Fibroblast of lung (primary cell): Measurements from ENCODE around the gene SCD5. TPM values are rescaled to one million over a fixed set of nuclear protein-coding genes. Genes with fewer than 3 reads are reported as not detected.
"Not testable (repeated sequence)": the region's sequence is repeated elsewhere in the genome, so short reads cannot be mapped to it uniquely, and the experiment has no call there.

ENCODE experiments used
- DNase-seq, 2 donors: peaks; one replicate each; pipeline versions ENCODE4 v3.0.0 to v3.0.0-alpha.2; 2010; ENCODE audit warnings: low read depth in 2 of 2
- H2AFZ ChIP-seq: 2 replicates; pipeline ENCODE4 v1.5.1; 2012; ENCODE audit warnings: low read length, control low read depth, inconsistent platforms
- H3K27ac ChIP-seq: 2 replicates; pipeline ENCODE4 v1.5.1; 2011; ENCODE audit warnings: low read length, control low read depth; ENCODE audit not compliant: insufficient read depth
- H3K27me3 ChIP-seq: 2 replicates; pipeline ENCODE4 v1.5.1; 2011; ENCODE audit warnings: mild to moderate bottlenecking, low read length; ENCODE audit not compliant: control insufficient read depth, insufficient read depth
- H3K36me3 ChIP-seq: 2 replicates; pipeline ENCODE4 v1.5.1; 2011; ENCODE audit warnings: low read length; ENCODE audit not compliant: control insufficient read depth, insufficient read depth
- H3K4me1 ChIP-seq: 2 replicates; pipeline ENCODE4 v1.5.1; 2011; ENCODE audit warnings: low read length; ENCODE audit not compliant: control insufficient read depth, insufficient read depth; ENCODE audit errors: extremely low read depth
- H3K4me2 ChIP-seq: 2 replicates; pipeline ENCODE4 v1.5.1; 2011; ENCODE audit warnings: low read length, control low read depth; ENCODE audit not compliant: insufficient read depth; ENCODE audit errors: extremely low read depth
- H3K4me3 ChIP-seq, 4 experiments: fragments of 200-600 bp in 1 of 4; sonication (generic) in 1 of 4; replicated peaks in 1 of 4; 2 replicates each; pipeline ENCODE4 v1.5.1; 2011 to 2016; ENCODE audit warnings: low read length in 4 of 4, low read depth in 3 of 4, mild to moderate bottlenecking in 3 of 4, control low read depth in 2 of 4, inconsistent platforms in 1 of 4, mixed read lengths in 1 of 4; ENCODE audit not compliant: insufficient read depth in 1 of 4; ENCODE audit errors: control extremely low read depth in 1 of 4
- H3K79me2 ChIP-seq: 2 replicates; pipeline ENCODE4 v1.5.1; 2012; ENCODE audit warnings: mild to moderate bottlenecking, low read length, inconsistent platforms; ENCODE audit not compliant: control insufficient read depth, insufficient read depth
- H3K9ac ChIP-seq: 2 replicates; pipeline ENCODE4 v1.5.1; 2011; ENCODE audit warnings: mild to moderate bottlenecking, low read length, control low read depth; ENCODE audit not compliant: insufficient read depth
- H3K9me3 ChIP-seq: 2 replicates; pipeline ENCODE4 v1.5.1; 2012; ENCODE audit warnings: low read depth, low read length; ENCODE audit not compliant: control insufficient read depth, insufficient read depth
- H4K20me1 ChIP-seq: 2 replicates; pipeline ENCODE4 v1.5.1; 2011; ENCODE audit warnings: low read length; ENCODE audit not compliant: control insufficient read depth, insufficient read depth; ENCODE audit errors: extremely low read depth
- CTCF ChIP-seq, 2 donors: IDR thresholded peaks in 1 of 2; conservative IDR thresholded peaks in 1 of 2; 1 replicate in 1 of 2; 2 replicates in 1 of 2; pipeline ENCODE4 v1.5.1; 2011 to 2012; ENCODE audit warnings: low read length in 2 of 2, control low read depth in 1 of 2, inconsistent platforms in 1 of 2, low read depth in 1 of 2, mild to moderate bottlenecking in 1 of 2
- EZH2 ChIP-seq: IDR thresholded peaks from 2 replicates; pipeline ENCODE4 v1.5.1; 2012; ENCODE audit warnings: low read length, control low read depth, mild to moderate bottlenecking; ENCODE audit errors: missing control alignments
- polyA plus RNA-seq, 2 donors: library from polyadenylated mRNA; depleted of rRNA in 1 of 2; stranded (reverse) in 1 of 2; unstranded in 1 of 2; fragments of >200 nt; gene quantifications; 2 replicates each; pipeline ENCODE4 v1.2.1, GENCODE V29; 2011 to 2012; ENCODE audit warnings: missing spikeins in 1 of 2
- total RNA-seq: library from RNA; depleted of rRNA; stranded (reverse); fragments of >200 nt; gene quantifications from 2 replicates; pipeline ENCODE4 v1.2.1, GENCODE V29; 2014

Gene SCD5
- total and polyA plus RNA-seq, 2 donors (not counting 1 experiment from before 2014, with no cell fraction given), result 4.9 to 11.4 TPM

- Histone ChIP-seq H4K20me1 (no peaks in the 10 kb centered on the region), H3K9me3 (no peaks in the 10 kb centered on the region), H3K27ac (no peak overlapping the region), H3K4me3 (no peak overlapping the region), H3K36me3 (peaks cover 23% of the 10 kb centered on the region), H2AFZ (no peak overlapping the region), H3K4me2 (no peak overlapping the region), H3K27me3 (no peaks in the 10 kb centered on the region), H3K9ac (no peak overlapping the region), H3K79me2 (no peaks in the 10 kb centered on the region), H3K4me1 (no peaks in the 10 kb centered on the region)
- TF ChIP-seq CTCF (conservative IDR thresholded peaks at IDR 0.05 in 1 of 2, IDR thresholded peaks at IDR 0.05 in 1 of 2; ENCODE audit: low read depth in 1 of 2, low read length in 2 of 2) (no peak), EZH2 (no peak)
- peak in 1 of 2 donors; percentile 67 for DNase-seq
These were observed 24.5 kb upstream of the SCD5 start for GRCh38 chr4:82823062-82823461.

- Histone ChIP-seq H3K9ac (no peak overlapping the region), H3K79me2 (no peaks in the 10 kb centered on the region), H3K36me3 (peaks cover 20% of the 10 kb centered on the region), H3K9me3 (no peaks in the 10 kb centered on the region), H4K20me1 (no peaks in the 10 kb centered on the region), H3K4me1 (no peaks in the 10 kb centered on the region), H3K27me3 (no peaks in the 10 kb centered on the region), H3K4me3 (no peak overlapping the region), H3K4me2 (no peak overlapping the region), H3K27ac (no peak overlapping the region), H2AFZ (no peak overlapping the region)
- TF ChIP-seq EZH2, result no peak
- no peak for TF ChIP-seq CTCF (conservative IDR thresholded peaks at IDR 0.05 in 1 of 2, IDR thresholded peaks at IDR 0.05 in 1 of 2; ENCODE audit: low read depth in 1 of 2, low read length in 2 of 2)
- no peak for DNase-seq
These were observed 22.1 kb upstream of the SCD5 start for GRCh38 chr4:82820689-82821088.

- Histone ChIP-seq H3K27ac (no peak overlapping the region), H3K9ac (no peak overlapping the region), H3K4me2 (no peak overlapping the region), H3K79me2 (no peaks in the 10 kb centered on the region), H3K36me3 (peaks cover 15% of the 10 kb centered on the region), H3K4me1 (no peaks in the 10 kb centered on the region), H3K27me3 (no peaks in the 10 kb centered on the region), H2AFZ (no peak overlapping the region), H3K4me3 (no peak overlapping the region), H3K9me3 (no peaks in the 10 kb centered on the region), H4K20me1 (no peaks in the 10 kb centered on the region)
- DNase-seq, result no peak
- TF ChIP-seq CTCF (conservative IDR thresholded peaks at IDR 0.05 in 1 of 2, IDR thresholded peaks at IDR 0.05 in 1 of 2; ENCODE audit: low read depth in 1 of 2, low read length in 2 of 2) (no peak), EZH2 (no peak)
These were observed 20.4 kb upstream of the SCD5 start for GRCh38 chr4:82818664-82819662.

GRCh38 chr4:82816874-82817273, 18.3 kb upstream of the SCD5 start:
- H3K36me3 ChIP-seq, result peaks cover 11% of the 10 kb centered on the region
- not testable (repeated sequence) for H3K9me3 ChIP-seq, DNase-seq, H3K79me2 ChIP-seq, H3K27ac ChIP-seq, H4K20me1 ChIP-seq, H3K27me3 ChIP-seq, H3K9ac ChIP-seq, H2AFZ ChIP-seq, H3K4me1 ChIP-seq, H3K4me3 ChIP-seq, H3K4me2 ChIP-seq
